ENCODE data around the gene PODNL1.

GRCh38 chr19:13985771-13986347 is 47.6 kb upstream of the PODNL1 start:
- no peak for TF ChIP-seq CTCF (IDR thresholded peaks at IDR 0.05)
- TF ChIP-seq USF2 (CRISPR knock-in tag; IDR thresholded peaks at IDR 0.05) = peak; percentile 92
- TF ChIP-seq KAT7 (CRISPR knock-in tag; IDR thresholded peaks at IDR 0.05; ENCODE audit: borderline replicate concordance) = no peak
- TF ChIP-seq MYBL2 (CRISPR knock-in tag; IDR thresholded peaks at IDR 0.05) = no peak
- TF ChIP-seq TEAD4 (CRISPR knock-in tag; IDR thresholded peaks at IDR 0.05) = no peak
- no peak for TF ChIP-seq ATF6 (CRISPR knock-in tag; IDR thresholded peaks at IDR 0.05)
- TF ChIP-seq PREB (CRISPR knock-in tag; IDR thresholded peaks at IDR 0.05; ENCODE audit: borderline replicate concordance) = no peak
- TF ChIP-seq ZNF121 (CRISPR knock-in tag; IDR thresholded peaks at IDR 0.05) = no peak
- TF ChIP-seq ZNF423 (CRISPR knock-in tag; IDR thresholded peaks at IDR 0.05) = peak; percentile 45; the same call in 1 of the 2 replicates
